Endometrial microvascular endothelial cells (primary cell): ENCODE results near the gene ELL2. TPM values are rescaled to one million over a fixed set of nuclear protein-coding genes. Genes with fewer than 3 reads are reported as not detected.
"Not testable (repeated sequence)": the region's sequence is repeated elsewhere in the genome, so short reads cannot be mapped to it uniquely, and the experiment has no call there.

Experiments used
- in situ Hi-C: cut with HindIII; loops from 2 replicates; pipeline ENCODE4 v1.10.0; 2017; ENCODE audit warnings: low sequenced_read_pairs, low pct_unique_long_range_greater_than_20kb; ENCODE audit errors: inconsistent ontology term
- total RNA-seq: library from RNA; depleted of rRNA; stranded (reverse); fragments of >200 nt; gene quantifications from one replicate; pipeline ENCODE4 v1.2.3, GENCODE V29; 2015; ENCODE audit errors: inconsistent ontology term

The ELL2 gene
- total RNA-seq, 1 donor from 2014 or later, result 47.2 TPM

DNA sequence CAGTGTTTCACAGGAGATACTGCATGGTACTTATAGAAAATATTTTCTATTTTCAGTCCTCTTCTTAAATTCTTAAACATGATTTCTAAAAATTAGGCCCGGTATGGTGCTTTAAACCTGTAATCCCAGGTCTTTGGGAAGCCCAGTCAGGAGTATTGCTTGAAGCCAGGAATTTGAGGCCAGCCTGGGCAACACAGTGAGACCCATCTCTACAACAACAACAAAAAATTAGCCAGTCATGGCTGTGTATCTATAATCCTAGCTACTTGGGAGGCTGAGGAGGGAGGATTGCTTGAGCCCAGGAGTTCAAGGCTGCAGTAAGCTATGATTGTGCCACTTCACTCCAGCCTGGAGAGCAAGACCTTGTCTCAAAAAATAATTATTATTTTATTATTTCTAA, 23.3 kb downstream of the ELL2 start:
- in situ Hi-C loops, result no loop called here

DNA sequence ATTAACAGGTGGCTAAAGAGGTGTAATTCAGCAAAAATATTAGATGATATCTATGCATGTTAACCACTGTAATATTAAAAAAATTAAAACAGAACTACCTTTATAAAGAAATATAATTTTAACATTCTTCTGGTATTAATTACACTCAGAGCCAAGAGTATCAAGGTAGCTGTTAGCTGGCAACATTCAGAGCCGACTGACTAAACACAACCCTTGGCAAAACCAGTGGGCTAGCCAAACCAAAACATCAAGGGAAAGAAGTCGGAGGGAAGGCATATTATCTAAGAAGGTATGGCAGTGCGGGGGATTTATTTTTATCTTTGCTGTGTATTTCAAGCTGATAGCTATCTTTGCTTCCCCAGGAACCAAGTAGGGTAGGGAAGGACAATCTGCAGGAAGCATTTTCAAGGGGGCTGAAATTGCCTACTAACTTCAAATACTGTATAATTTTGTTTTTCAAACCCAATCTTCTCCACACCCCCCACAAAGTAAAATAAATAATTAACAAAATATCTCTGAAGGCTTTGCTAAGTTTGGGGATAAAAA, 24.0 kb downstream of the ELL2 start:
- in situ Hi-C loops, result no loop called here

DNA sequence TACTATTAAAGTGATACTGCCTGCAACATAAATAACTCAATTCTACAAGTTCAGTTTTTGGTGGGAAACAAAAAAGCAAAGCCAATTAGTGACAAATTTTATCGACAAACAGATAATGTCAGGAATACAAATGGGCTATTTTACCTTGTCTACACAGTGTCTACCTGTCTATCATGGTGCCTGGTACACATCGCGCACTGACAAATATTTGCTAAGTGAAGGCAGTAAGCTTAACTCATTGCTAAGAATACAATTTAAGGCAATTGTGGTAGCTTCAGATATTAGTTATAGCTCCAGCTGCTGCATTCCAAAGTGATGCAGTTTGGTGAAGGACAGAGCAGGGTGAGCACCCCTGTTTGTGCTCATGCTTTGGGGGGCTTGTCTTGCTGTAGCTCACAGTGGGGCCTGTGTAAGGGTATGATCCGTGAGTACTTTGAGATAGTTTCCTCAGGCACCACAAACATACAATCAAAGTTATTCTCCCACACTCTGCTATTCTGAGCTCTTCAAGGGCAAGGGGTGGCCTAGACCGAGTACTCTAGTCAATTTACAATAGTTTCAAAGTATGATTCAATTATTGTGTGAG, 24.7 kb downstream of the ELL2 start:
- in situ Hi-C loops, result no loop called here

DNA sequence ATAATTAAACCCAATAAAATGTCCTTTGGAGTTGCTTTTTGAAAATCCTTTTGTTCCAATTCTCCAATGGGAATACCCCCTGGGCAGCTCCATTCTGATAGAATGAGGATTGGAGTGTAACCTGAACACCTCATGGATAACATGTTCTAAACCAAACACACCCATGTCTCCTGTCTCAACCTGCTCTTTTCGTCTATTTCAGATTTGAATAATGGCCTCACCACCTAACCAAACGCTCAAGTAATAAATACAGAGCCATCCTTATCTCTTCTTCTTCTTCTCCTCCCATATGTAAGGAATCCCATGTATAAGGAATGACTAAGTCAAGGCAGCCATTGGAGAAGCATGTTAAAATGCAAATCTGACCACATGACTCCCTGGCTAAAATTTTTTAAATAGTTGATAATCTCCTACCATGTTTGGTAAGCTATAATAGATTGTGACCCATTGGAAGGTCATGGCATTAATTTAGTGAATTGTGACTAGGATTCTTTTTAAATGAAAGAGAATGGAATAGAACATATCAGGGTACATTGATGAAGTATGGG, 26.0 kb downstream of the ELL2 start:
- in situ Hi-C loops, result no loop called here

DNA sequence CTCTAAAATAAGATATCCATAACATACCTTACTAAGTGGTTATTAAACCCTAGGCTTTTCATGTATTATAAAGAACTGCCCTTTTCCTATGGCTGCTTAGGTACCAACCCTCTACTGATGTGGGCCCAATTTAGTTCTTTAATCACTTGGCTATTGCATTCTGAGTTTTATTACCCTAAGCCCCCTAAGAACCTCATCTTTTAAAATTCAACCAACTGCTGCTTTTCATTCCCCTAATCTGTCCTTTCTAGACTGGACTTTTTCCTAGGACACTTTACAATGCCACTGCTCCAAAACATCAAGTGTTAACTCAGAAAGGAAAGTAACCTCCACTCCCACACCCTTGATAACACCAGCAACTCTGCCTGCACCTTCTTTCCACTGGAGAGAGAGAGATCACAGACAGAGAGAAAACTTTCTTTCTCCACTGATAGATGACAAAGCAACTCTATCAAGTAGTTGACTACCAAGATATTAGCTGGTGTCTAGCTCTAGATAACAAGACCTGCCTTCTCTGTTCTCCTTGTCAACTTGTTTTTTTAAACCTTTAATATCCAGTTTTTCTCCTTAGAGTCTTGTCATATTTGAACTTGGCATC, 27.3 kb downstream of the ELL2 start:
- in situ Hi-C loops, result no loop called here

DNA sequence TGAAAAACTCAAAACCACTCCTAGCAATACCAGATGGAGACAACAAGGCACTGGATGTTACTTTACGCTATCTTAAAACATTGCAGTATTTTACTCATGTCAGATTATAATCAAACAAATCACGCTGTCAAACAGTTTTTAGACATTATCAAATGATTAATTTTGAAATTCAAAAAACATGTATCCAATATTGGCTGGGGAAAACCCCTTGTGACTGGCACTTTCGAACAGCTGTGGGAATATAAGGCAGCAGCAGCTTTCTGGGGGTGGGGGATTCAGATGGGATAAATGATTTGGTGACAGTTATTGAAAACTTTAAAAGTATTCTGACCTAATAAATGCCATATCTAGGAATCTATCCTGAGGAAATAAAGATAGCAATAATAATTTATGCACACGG, 28.7 kb downstream of the ELL2 start:
- in situ Hi-C loops, result no loop called here

DNA sequence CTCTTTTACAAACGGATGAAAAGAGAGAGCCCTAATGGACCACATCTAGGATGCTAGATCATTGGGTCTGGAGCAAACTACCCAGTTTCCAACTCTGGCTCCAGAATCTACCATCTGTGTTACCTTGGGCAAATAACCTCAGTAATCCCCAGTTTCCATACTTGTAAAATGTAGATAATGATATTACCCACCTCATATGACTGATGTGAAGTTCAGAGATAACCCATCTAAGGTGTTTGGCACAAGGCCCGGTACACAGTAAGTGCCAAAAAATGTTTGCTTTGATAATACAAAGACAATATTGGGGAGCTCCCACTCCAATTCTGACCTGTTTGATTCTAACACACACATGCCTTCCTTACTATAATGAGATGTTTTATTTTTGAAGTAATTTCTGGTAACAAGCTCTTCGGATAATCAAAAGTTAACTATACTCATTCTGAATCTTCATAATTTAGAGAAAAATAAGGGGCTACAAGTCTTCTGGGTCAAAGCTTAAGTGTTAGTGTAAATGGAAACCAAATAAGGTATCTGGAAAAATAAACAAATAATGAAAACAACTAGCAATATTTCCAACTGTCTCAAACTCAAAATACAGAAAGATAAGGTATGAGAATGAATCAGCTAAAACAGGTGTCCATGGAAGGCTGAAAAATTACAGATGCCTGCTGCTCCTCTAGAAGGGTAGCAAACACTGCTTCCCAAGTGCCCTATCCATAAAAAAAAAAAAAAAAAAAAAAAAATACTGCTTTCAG, 30.4 kb downstream of the ELL2 start:
- in situ Hi-C loops, result no loop called here

DNA sequence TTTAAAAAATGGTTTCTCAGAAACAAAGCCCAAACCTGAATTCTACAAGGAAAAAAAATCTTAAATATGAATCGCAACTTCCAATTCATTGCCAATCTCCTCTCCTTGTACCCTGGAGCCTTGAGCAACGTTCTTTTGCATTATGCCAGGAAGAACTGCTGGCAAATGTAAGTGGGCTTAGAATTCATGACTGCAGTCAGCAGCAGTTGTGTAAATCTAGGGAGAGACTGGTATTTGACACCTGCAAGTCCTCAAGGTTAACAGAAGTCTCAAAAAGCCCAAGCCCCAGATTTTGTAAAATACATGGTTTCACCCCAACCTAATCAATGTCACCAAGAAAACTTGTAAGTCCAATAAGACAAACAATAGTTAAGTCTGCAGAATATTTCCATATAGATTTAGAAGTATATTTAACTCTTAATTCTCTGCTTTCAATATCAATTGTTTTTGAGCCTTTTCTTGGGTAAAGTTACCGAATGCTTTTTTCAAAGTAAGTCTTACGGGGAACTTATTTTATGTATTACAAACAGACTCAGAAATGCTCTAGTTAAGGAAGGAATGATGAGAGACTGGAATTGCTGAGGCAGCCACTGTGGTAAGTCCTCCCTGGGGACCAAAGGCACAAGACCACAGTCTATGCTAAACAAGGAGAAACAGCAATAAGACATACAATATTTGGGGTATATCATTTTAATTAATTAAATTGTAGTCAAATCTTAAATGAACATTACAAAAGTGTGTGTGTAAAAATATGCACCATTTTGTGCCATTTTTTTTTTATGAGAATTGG, 31.3 kb downstream of the ELL2 start:
- in situ Hi-C loops, result no loop called here

DNA sequence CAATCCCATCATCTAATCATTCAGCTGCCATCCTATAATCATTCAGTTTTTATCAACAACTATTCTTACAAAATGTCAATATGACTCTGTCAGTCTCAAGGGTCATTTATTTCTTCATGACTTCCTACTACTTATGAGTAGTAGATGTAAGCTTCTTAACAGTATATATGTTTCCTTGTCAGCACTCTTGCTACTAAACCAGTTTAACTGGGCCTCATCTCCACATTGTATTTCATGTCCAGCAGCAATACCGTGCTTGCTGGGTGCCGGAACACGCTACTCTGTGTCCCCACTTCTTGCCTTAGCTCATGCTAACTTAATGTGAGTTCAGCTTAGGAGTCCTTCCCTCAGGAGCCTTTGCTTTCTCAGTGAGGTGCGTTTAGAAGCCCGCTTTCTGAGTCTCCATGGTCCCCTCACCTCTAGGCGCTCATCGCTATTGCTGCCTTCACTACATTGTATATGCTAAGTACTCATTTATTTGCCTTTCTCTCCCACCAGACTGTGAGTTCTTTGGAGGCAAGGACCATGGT, 32.9 kb downstream of the ELL2 start:
- in situ Hi-C loops, result no loop called here

DNA sequence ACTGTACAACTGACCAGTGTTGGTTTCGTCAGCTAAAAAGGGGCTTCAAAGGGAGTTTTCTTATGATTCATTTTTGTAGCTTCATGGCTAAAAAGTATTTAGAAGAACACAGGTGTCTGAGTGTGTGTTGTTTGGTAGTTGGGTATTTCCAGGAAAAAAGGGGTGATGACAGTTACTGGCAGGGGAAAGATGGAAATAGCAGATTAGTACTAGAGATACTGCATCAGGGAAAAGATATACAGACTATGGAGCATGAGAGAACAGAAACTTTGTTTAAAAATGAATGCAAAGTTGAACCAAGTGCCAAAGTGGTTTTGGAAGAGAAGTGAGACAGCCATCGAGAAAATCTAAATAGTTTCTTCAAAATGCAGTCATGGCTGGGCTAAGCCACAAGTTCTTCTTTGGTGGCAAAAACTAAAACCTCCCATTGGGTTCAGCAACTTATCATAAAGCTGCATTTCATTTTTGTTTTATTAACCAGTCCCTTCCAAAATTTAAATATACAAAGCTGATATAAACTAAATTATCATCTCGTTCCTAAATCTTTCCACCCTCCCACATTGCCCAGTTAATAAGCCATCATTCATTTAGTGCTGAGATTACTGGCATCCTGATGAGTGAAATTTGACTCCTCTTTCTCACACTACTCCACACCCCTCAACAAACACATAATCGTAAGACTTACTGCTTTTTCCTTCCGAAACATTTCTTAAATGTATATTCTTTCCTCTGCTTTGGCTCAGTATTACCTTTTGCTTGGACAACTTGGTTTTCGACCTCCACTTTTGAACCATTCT, 33.5 kb downstream of the ELL2 start:
- in situ Hi-C loops, result no loop called here

DNA sequence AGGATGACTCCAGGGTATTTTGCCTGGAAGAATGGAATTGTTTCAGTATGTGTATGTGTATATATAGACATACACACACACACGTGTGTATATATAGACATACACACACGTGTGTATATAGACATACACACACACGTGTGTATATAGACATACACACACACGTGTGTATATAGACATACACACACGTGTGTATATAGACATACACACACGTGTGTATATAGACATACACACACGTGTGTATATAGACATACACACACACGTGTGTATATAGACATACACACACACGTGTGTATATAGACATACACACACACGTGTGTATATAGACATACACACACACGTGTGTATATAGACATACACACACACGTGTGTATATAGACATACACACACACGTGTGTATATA, 34.4 kb downstream of the ELL2 start:
- in situ Hi-C loops, result not testable (repeated sequence)

DNA sequence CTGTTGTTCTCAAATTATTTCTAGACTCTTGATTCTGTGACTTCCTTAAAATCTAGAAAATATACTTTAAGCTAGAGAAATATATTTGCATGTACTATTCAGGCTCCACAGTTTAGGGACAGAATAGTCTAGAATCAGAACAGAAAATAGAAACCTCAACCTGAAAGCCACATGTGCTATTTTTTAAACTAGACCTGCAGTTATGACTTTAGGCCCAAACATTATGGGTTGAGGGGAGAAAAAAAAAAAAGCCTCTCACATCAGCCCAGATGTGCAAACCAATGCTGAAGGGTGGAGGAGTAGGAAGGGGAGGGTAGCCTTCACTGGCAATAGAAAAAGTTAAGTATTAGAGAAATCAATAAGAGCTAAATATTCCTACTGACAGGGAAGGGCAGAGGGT, 35.7 kb downstream of the ELL2 start:
- in situ Hi-C loops, result no loop called here

DNA sequence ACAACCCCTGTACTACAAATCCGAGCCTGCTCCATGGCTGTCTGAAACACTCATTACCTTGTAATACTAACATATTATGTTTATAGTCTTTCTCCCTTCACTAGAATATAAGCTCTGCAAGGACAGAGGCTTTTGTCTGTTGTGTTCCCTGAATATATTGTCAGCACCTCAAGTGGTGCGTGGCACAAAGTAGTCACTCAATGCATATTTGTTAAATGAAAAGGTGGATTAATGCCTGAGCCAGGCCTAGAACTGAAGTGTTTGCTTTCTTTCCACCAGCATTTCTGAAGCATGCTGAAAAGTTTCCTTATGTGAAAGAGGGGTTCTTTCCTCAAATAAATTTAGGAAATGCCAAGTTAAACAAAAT, 36.3 kb downstream of the ELL2 start:
- in situ Hi-C loops, result no loop called here

DNA sequence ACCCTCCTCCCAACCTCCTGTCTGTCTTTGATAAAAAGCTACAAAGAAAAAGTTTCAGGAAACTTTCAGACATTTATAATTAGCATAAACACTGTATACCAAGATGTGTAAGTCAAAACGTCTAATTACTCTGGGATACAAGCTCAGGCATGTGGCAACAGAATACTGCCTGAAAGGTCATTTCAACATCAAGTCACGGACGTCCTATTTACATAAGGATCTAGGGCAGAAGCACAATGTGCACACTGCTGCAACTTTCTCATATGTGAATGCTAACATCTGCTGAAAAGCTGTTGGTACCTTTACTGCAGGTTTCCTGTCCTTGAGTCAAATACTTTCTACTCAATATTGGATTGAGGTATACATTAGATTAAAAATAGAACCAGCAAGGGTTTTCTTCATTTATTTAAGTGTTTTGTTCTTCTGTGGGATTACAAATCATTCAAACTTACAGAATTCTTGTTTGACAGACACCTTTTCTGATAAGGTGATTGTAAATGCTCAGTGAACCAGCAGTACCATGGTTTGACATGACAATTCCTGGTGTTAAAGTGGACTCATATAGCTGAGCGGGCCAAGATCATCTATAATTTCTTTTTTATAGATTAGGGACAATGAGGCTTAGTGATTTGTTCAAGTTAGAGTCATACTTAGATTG, 36.8 kb downstream of the ELL2 start:
- in situ Hi-C loops, result no loop called here

DNA sequence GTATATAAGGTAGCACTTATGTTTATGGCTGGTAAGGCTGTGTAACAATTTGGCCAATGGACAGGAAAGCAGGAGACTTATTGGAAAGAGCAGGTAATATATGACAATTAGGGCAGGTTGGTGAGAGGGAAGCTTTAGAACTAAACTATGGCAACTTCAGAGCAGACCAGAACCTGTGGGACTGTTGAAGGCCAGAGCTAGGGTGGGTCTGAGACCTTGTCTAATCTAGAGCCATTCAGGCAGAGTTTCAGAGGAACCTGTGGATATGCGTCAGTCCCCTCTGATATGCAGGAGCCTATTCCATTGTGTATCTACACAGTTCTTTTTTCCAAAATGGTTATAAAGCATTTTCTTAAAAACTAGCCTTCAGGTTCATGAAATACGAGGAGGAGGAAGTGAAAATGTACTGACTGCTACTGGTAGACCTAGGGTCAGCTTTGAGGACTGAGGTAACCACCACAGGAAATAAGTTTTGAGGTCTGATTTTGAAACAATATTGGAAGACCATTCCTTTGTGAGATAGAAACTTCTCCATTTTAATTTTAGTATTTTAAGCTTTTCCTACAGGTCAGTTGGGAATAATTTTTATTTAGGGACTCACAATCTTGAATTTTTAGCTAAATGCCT, 37.6 kb downstream of the ELL2 start:
- in situ Hi-C loops, result no loop called here

DNA sequence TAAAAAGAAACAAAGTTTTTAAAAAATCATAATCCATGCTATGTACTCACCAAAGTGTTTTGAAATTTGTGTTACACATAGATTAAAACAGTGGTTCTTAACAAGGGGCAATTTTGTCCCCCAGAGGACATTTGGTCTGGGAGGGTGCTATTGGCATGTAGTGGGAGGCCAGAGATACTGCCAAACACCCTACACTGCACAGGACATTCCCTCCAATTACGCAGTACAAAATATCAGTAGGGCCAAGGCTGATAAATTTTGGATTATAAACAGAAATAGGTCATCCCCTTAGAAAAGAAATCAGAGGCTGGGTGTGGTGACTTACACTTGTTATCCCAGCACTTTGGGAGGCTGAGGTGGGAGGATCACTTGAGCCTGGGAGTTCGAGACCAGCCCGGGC, 38.9 kb downstream of the ELL2 start:
- in situ Hi-C loops, result no loop called here

DNA sequence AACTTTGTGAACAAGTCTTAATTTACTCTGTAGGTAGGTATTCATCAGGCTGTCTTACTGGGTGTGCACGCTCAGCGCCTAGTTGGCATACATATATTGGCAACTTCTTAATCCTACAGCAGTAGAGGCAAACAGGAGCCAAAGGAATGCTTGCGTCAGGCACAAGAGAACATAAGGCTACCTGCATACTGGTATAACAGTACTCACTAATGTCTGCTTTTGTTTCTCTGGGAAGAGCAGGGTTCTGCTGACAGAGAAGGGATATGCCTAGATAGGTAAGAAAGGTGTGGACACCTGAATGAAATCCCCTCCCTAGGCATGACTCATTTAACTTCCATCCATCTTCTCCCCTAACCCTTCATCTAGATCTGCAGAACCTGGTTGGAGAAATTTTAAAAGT, 40.1 kb downstream of the ELL2 start:
- in situ Hi-C loops, result no loop called here
